NCI-H1048 (cell line): ENCODE results near the gene FRZB.
"Not testable (repeated sequence)": the region's sequence is repeated elsewhere in the genome, so short reads cannot be mapped to it uniquely, and the experiment has no call there.

Experiments used
- DNase-seq: peaks from one replicate; lab custom pipeline; 2025; lab: John Stamatoyannopoulos, UW

Gene FRZB

DNA sequence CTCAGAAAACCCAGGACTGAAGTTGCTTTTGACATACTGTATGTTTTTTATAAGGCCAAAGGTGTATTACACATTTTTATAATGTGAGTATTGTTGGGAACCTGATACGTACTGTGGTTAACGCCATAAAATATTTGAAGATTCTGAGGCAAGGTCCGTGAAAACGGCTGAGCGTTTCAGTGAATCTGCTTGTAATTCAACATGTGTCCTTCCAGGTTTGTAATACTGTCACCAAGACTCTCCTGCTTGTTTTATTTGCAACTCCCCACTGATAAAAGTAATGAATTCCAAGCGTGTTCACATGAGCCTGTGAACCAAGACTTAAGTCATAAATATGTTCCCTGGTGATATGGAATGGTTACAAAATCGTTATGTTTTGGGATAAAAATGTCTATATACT lies 23.9 kb upstream of the FRZB start:
- no peak for DNase-seq

DNA sequence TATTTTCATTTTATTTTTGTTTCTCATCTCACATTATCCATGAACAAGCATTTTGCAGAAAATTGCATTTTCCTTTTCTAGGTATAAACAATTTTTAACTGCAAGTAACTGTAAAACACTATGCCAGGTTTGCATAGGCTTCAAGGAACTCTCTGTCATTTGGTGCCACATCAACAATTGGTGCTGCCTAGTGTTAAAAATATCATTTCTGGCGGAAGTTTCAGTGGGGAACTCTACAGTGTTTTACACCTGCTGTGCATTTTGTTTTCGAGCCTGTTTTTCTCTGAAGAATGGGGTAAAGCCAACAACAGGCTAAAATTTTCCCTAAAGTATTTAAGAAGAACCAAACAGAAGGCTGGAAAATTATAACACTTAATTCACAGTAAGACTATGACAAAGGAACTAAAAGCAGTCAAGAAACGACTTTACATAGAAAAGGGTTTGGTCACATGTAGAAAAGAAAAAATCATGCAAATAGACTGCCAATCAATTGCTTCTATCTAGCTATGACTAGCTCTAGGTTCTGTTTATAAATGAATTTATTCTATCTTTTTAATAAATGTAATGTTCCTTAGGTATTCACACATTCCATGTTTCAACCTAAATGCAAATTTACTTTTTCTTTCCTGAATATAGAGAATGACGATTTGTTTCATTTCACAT lies 21.4 kb upstream of the FRZB start:
- DNase-seq: no peak

DNA sequence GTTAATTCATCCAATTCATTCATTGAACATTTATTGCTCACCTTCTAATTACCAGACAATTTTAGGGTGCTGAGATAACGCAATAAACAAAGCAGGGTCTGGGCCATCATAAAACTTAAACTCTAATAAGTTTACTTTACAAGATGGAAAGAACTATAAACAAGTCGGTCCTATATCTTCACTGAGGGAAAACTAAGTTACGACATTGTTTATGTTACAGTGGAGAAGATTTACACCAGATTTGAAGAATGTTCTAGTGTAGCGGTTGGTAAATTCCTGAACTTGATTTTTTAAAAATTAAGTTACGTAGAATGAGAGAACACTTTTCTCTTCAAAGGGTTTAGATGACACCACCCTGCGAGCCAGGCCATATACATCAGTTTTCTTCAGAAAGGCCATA lies 20.7 kb upstream of the FRZB start:
- DNase-seq: no peak

DNA sequence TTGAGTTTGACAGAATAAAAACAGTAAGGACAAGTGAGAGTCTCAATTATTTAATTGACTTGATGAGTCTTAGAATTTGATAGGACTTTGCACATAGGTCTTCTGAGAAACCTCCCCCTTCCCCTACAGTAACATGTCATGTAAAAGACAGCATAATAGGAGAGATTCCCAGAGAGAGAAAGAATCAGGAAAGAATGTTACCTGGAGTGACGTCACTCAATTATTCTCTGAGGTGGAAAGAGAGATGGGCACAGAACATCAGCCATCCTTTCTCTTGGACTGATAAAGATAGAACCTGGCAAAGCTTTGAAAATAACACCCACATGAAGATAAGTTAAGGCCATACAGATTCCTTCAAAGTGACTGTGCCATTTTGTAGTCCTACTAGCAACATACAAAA lies 19.3 kb upstream of the FRZB start:
- no peak for DNase-seq

DNA sequence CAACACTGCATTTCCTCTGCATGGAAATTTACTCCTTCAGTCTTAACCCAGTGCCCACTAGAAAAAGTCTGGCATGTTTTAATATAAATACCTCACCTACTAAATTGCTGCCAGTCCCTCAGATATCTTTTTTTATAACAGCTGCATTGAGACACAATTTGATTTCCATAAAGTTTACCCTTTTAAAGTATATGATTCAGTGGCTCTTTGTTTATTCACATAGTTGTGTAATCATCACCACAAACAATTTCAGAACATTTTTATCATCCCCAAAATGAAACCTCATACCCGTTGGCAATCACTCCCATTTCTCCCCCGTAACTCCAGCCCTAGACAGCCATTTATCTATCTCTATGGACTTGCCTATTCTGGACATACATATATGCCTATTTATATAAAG lies 17.0 kb upstream of the FRZB start:
- no peak for DNase-seq

DNA sequence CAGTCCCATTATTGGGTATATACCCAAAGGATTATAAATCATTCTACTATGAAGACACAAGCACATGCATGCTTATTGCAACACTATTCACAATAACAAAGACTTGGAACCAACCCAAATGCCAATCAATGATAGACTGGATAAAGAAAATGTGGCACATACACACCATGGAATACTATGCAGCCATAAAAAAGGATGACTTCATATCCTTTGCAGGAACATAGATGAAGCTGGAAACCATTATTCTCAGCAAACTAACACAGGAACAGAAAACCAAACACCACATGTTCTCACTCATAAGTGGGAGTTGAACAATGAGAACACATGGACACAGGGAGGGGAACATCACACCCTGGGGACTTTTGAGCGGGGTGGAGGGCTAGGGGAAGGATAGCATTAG lies 13.7 kb upstream of the FRZB start:
- not testable (repeated sequence) for DNase-seq

DNA sequence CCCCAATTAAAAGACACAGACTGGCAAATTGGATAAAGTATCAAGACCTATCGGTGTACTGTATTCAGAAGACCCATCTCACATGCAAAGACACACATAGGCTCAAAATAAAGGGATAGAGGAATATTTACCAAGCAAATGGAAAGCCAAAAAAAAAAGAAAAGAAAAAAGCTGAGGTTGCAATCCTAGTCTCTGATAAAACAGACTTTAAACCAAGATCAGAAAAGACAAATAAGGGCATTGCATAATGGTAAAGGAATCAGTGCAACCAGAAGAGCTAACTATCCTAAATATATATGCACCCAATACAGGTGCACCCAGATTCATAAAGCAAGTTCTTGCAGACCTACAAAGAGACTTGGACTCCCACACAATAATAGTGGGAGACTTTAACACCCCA lies 10.2 kb upstream of the FRZB start:
- not testable (repeated sequence) for DNase-seq

DNA sequence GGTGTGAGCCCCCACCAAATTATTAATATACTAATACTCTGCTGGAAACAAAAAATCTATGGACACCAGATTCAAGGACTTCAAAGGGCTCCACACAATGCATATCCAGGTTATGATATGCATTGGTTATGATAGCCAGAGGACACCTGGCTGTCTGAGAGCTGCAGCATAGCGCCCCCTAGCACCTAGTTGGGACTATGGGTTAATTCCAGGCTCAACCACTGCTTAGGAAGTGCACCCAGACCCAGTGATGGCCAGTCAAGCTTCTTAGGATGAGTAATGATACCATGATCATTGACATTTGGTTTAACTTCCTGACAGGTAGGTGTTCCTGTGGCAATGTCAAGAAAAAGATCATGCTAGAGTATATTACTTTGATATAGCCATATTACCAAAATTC lies 3.8 kb upstream of the FRZB start:
- no peak for DNase-seq

DNA sequence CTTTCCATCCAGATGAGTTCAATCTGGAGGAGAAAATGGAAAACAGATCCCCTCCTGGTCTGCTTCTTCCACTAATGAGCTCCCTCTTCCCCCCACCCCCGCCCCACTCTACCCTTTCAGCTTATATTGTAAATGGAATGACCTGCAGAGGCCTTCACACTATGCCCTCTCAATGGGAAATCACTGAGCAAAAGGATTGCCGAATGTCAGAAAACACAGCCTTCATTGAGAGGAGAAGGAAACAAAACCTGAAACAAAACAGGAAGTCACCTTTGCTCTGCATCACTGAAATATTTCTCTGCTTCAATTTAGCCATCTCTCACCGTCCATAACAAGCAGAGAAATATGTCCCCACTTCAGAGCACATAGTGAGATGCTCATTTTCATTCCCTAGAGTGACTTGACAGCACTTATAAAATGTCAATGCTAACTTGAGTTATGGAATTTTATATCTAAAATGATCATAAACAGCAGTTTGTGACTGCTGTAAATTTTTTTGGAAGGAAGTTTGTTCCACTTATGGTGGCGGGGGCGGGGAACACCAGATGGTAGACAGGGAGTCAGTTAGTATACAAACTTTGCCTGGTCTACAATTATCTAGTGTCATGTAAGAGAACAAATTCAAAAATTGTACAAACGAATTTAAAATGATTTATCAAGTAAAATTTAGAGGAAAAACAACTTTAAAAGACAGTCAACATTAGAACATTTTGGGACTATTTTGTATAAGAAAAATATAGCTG lies 1.8 kb upstream of the FRZB start:
- DNase-seq: no peak

DNA sequence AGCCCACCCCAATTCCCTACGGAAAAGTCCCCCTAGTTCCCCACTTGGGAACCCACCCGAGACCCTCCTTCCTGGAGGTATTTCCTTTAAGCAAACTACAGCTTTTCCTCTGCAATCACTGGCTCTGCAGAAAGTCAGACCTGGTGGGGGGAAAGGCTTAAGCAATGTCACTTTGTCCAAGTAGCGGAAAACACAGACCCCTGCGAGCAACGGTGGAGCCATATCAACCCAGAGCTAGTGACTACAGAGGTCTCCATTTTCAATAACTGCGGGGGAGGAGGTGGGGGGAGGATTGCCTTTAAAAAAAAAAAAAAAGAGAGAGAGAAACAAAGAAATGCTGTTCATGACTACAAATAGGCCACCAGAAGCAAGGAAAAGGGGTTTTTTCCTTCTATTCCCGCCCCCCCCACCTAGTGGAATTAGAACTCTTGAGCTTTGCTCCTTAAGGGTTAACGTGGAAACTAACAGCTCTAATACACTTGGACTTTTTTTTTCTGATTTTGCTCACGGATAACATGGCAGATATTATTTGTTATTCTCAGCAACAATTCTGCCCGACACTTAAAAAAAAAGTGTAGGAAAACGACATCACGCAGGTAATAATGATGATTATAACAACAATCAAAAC lies 1.1 kb upstream of the FRZB start:
- no peak for DNase-seq

DNA sequence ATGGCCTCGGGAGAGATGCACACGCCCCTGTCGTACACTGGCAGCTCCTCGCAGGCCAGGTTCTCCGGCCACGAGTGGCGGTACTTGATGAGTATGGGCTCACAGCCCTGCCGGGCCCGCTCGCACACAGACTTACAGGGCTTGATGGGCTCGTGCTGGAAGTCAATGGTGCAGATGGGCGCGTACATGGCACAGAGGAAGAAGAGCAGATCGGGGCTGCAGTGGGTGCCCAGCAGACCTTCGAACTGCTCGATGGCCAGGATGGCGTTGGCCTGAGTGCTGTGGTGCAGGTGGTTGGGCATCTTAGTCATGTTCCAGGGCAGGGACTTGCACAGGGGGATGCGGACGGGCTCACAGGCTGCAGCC lies 359 bp downstream of the FRZB start:
- no peak for DNase-seq

DNA sequence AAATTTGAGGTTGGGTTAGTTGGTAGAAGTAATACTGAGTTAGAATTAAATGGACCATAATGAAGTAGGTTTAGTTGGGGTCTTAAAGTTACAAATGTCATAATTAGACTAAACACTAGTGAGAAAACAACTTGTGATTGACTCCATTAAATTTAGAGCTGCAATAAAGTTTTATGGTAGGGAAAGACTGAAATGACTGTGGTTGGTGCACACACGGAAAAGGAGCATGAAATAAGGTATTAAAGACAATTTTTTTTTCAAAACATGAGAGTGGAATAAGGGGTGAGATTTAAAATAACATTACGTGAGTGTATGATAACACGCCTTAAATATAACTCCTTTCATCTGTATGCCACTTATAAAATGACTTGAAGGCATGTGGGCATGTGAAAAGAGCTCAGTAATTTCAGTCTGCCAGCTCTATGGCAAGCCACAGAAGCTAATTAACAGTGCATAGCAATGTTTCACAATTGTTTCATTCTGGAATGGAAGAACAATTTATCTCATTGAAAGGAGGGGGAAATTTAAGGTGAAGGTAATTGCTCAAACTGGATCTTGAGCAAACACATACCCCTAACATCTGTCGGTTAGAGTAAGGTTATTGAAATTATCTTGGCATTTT lies 1.4 kb downstream of the FRZB start:
- no peak for DNase-seq

DNA sequence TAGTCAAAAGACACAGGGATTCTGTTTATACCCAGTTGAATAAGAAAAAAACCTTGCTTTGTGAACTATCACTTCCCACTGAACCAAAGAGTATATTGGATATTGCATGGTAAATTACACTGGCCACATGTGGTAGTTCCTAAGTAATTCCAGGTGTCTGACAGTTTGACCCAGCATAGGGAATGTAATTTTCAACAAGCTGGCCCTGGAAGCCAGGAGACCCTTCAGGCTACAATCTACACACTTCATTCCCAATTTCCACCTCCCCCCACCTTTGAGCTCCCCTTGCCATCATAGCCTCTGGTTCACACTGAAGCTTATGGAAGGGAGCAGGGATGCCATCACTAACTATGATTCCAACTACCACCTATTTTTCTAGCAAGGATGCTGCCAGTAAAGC lies 2.8 kb downstream of the FRZB start:
- no peak for DNase-seq

DNA sequence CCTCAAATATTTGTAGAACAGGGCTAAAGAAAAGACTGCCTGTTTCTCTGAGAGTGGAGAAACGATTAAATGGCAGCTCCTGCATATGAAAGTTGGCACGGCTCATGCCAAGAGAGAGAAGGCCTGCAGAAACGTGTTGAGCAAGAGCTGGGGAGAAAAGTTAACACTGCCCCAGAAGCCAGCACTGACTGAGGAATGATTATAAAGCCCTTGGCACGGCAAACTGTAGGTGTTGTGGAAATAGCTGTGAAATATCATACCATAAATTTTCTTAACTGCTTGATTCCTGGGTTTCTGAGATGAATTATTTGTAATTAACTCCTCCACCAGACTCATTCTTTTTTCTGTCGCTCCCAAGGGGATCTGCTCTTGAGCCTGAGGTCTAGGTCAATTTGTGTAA lies 4.3 kb downstream of the FRZB start:
- DNase-seq: no peak

DNA sequence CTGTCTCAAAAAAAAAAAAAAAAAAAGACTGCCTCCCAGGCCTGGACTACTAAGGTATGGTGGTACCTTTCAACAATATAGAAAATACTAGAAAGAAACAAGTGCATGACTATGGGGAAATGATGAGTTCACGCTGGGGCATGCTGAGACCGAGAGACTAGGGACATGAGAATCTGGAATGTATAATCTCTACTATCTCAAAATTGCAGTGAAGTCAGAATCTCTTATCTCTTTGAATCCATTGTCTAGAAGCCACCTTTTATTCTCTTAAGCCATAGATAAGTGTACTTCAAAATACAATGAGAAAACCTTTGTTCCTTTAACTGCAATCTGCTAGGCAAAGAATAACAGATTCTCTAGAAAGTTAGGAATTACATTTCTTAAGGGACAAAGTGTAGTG lies 5.6 kb downstream of the FRZB start:
- no peak for DNase-seq

DNA sequence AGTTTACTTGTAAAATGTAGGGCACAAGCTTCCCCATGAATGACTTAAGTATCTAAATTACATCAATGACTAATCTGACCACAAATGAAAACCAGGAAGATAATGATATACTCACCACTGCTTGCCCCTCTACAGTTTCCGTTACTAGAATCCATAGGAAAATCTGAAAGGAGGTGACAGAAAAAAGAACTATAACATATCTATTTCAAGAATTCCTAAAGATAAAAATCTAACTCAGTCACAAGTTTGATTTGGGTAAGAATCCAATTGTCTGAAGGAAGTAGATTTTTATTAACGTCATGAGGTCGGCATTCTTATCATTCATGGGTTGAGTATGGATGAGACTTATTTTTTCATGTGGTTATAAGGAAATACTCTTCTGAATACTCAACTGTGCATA lies 7.8 kb downstream of the FRZB start:
- DNase-seq: no peak

DNA sequence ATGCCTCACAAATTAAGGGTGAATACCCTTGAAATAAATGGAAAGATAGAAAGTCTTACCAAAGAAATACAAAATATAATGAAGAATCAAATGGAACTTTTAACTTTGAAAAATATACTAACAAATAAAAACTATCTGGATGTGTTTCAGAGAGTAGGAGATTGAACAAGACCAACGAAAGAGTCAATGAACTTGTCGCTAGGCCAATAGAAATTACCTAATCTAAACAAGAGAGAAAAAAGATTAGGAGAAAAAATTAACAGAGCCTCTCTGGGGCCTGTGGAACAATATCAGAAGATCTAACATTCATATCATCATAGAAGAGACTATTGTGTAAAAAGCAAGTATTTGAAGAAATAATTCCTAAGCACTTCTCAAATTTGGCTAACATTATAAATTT lies 11.1 kb downstream of the FRZB start:
- no peak for DNase-seq

DNA sequence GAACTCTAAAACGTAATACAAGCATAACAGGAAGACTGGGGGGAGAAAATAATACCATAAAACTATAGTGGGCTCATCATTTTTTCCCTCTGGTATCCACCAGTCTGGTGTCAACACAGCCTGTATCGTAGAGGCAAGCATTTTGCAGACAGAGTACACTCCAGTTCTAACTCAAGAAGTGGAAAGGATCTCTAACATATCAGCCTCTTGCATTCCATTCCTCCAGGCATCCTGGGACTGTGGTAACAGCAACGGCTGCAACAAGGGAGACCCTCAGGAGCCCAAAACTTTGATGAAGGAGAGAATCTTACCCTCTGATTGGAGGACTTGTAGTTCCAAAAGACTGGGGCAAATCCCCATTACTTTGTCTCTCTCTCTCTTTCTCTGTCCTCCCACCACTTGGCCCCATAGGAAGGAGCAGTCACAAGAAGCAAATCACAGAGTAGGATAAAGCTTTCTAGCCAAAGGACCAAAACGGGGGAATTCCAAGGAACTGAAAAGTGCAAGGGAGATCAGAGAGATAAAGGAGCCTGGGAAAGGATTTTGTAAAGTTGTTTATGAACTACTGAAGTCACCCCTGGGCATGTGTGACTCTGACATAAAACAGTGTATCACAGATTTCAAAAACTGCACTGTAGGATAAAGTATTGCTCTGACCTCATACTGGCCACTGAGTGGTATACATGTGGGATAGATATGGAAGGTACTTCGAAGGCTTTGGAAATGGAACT lies 11.9 kb downstream of the FRZB start:
- no peak for DNase-seq

DNA sequence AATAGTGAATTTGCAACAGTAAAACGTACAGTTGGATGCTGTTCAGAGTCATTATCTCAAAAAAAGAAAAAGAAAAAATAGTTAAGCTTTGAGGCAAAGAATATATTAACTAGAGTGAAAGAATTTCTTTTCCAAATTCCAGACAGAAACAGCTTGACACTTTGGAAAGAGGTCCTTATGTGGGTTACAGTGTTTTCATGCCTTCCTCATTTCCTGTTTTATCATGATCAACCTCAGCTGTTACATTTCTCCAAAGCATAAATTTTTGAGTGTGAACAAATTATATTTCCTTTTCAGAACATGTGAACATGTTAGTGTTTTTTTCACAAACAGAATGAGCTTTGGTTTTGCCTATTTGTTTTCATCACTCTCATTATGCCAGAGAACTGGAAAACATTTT lies 13.6 kb downstream of the FRZB start:
- no peak for DNase-seq

DNA sequence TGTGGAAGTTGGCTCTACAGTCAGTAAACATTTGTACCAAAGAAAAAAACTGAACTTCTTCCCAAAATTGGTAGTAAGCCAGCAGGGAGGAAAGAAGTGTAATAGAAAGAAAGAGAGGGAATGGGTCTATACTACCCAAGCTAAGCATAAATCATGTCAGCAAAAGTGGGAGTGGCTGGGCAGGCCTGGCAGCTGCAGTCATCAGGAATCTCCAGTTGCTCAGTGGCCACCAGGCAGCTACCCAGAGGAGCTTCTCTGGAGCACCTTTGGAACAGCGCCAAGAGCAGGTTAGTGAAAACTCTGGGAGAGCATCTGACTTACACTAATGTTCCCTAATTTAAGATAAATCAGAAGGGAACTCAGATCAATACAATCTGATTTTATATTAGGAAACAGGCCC lies 14.3 kb downstream of the FRZB start:
- no peak for DNase-seq

DNA sequence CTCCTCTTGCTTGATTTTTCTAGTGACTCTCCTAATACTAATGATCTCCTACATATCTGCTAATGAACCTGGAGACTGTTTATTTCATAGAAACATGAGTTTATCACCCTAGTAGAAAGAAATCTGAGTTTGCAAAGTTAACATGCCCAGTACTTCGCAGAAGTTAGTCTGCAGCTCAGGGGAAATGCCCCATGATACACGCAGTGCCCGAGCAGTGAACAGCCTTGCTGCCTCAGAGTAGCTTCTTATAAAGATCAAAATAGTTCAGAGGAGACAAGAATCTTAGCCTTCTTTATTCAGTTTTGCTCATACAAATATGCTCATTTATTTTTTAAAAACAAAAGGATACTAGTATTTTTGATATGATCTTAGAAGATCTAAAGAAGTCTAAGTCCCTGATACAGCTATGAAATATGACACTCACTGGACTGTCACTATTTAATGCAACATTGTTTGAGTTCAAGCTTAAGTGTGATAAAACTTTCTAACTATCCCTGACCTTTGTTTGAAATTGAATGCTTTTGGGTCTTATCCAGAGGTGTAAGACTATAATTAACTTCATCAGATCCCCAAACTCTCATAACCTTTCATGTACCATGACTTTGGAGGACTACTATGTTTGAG lies 20.5 kb downstream of the FRZB start:
- DNase-seq: no peak

DNA sequence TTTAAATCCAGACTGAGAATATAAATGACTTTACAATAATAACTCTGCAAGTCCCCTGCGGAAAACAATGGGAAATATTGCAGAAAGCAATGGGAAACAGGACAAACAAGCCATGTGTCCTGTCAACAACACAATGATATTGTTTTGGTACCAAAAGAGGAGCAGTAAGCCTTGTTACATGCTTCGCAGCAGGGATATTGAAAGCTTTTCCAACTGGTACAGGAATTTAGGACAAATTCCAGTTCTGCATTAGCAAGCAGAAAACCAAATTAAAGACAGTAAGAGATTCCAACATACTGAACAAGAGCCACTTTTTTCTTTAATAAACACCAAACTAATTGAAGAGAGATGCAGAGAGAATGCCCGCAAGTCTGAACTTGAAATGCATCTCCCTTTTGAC lies 30.0 kb downstream of the FRZB start:
- no peak for DNase-seq
